Uterus (tissue), 2 donors: ENCODE results near the gene CACNA1C.

ENCODE experiments used
- POLR2A ChIP-seq, 2 donors: fragments of 450-650 bp; IDR thresholded peaks; one replicate each; pipeline ENCODE4 v1.6.1; 2016; ENCODE audit warnings: antibody characterized with exemption in 2 of 2, mild to moderate bottlenecking in 1 of 2, moderate library complexity in 1 of 2
- TF ChIP-seq, protein P1 (sequence below), 4 experiments: fragments of 200-600 bp in 2 of 4; fragments of 450-650 bp in 2 of 4; sonication (generic) in 2 of 4; IDR thresholded peaks; one replicate each; pipeline ENCODE4 v1.5.1; 2016 to 2019; ENCODE audit warnings: antibody characterized with exemption in 4 of 4, mild to moderate bottlenecking in 2 of 4, moderate library complexity in 1 of 4

DNA sequence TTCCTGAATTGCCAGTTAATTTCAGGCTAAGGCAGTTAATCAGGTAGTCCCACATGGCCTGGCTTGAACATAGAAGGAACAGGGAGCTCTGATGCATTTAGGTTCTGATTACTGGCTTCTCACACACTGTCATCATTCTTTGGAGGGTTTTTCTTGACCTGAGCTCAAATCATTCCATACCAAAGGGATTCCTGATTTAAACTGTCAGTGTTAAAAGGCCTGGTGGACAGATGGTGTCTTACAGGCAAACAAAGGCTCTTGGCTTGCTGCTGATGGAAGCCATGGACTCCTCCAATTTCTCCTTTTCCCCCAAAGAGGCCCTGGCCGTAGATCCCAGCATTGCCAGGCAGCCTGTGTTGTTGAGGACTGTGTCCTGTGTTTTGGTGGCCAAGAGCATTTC, 30.2 kb downstream of the CACNA1C start:
- TF ChIP-seq POLR2A (IDR thresholded peaks at IDR 0.05): no peak
- TF ChIP-seq, protein P1, sequence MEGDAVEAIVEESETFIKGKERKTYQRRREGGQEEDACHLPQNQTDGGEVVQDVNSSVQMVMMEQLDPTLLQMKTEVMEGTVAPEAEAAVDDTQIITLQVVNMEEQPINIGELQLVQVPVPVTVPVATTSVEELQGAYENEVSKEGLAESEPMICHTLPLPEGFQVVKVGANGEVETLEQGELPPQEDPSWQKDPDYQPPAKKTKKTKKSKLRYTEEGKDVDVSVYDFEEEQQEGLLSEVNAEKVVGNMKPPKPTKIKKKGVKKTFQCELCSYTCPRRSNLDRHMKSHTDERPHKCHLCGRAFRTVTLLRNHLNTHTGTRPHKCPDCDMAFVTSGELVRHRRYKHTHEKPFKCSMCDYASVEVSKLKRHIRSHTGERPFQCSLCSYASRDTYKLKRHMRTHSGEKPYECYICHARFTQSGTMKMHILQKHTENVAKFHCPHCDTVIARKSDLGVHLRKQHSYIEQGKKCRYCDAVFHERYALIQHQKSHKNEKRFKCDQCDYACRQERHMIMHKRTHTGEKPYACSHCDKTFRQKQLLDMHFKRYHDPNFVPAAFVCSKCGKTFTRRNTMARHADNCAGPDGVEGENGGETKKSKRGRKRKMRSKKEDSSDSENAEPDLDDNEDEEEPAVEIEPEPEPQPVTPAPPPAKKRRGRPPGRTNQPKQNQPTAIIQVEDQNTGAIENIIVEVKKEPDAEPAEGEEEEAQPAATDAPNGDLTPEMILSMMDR (IDR thresholded peaks at IDR 0.05): no peak
